GM23338 (cell line): ENCODE measurements around the gene OPN3. TPM values are rescaled to one million over a fixed set of nuclear protein-coding genes. Genes with fewer than 3 reads are reported as not detected.

ENCODE experiments used
- ATAC-seq: fragments of 200-7000 bp; cut with Tn5 transposase; 3 replicates; pipeline ENCODE4 v1.9.1; 2020
- DNase-seq: peaks from one replicate; pipeline ENCODE4 v3.0.0-alpha.2; 2015; ENCODE audit warnings: low spot score
- H2AFZ ChIP-seq: fragments of 200-600 bp; sonication (generic); 2 replicates; pipeline ENCODE4 v1.8.0; 2016; ENCODE audit warnings: antibody characterized with exemption, mild to moderate bottlenecking, moderate library complexity
- H3F3A ChIP-seq: fragments of 200-600 bp; sonication (generic); replicated peaks from 2 replicates; pipeline ENCODE4 v1.8.0; 2017; ENCODE audit warnings: antibody characterized with exemption, mixed run types, low read depth
- H3K27ac ChIP-seq: fragments of 200-600 bp; sonication (generic); 2 replicates; pipeline ENCODE4 v1.6.1; 2016; ENCODE audit warnings: low read depth
- H3K27me3 ChIP-seq: fragments of 200-600 bp; sonication (generic); 2 replicates; pipeline ENCODE4 v1.8.0; 2016; ENCODE audit warnings: mild to moderate bottlenecking, mixed run types, moderate library complexity; ENCODE audit not compliant: insufficient read depth
- H3K36me3 ChIP-seq: fragments of 200-600 bp; sonication (generic); 2 replicates; pipeline ENCODE4 v1.8.0; 2016; ENCODE audit warnings: mild to moderate bottlenecking; ENCODE audit not compliant: insufficient read depth
- H3K4me1 ChIP-seq: fragments of 200-600 bp; sonication (generic); 2 replicates; pipeline ENCODE4 v1.8.0; 2016; ENCODE audit warnings: mild to moderate bottlenecking, moderate library complexity; ENCODE audit not compliant: insufficient read depth
- H3K4me2 ChIP-seq: fragments of 200-600 bp; sonication (generic); 2 replicates; pipeline ENCODE4 v1.7.1; 2017; ENCODE audit warnings: mixed run types
- H3K4me3 ChIP-seq: fragments of 200-600 bp; sonication (generic); 2 replicates; pipeline ENCODE4 v1.6.1; 2016; ENCODE audit warnings: mixed run types
- H3K79me2 ChIP-seq: fragments of 200-600 bp; sonication (generic); replicated peaks from 2 replicates; pipeline ENCODE4 v1.8.0; 2017; ENCODE audit warnings: mild to moderate bottlenecking; ENCODE audit not compliant: insufficient read depth
- H3K9me2 ChIP-seq: fragments of 200-600 bp; sonication (generic); 2 replicates; pipeline ENCODE4 v1.8.0; 2017; ENCODE audit not compliant: insufficient read depth
- H4K20me1 ChIP-seq: fragments of 200-600 bp; sonication (generic); replicated peaks from 2 replicates; pipeline ENCODE4 v1.8.0; 2017; ENCODE audit warnings: mild to moderate bottlenecking; ENCODE audit not compliant: insufficient read depth
- H3K27ac Mint-ChIP-seq: 2 replicates; pipeline ENCODE4 v1.8.0; 2020; ENCODE audit warnings: inconsistent platforms, mild to moderate bottlenecking, moderate library complexity, mixed read lengths
- H3K27me3 Mint-ChIP-seq: 3 replicates; pipeline ENCODE4 v1.8.0; 2022; ENCODE audit warnings: low read depth, mild to moderate bottlenecking, moderate library complexity, mixed read lengths, inconsistent platforms; ENCODE audit not compliant: insufficient read depth, poor library complexity
- H3K36me3 Mint-ChIP-seq: 3 replicates; pipeline ENCODE4 v1.8.0; 2021; ENCODE audit warnings: low read depth, mild to moderate bottlenecking, inconsistent platforms, moderate library complexity, mixed read lengths
- H3K4me1 Mint-ChIP-seq: 3 replicates; pipeline ENCODE4 v1.8.0; 2020; ENCODE audit warnings: mild to moderate bottlenecking, inconsistent platforms, mixed read lengths
- H3K4me3 Mint-ChIP-seq: 3 replicates; pipeline ENCODE4 v1.8.0; 2021; ENCODE audit warnings: moderate library complexity, mild to moderate bottlenecking, inconsistent platforms, mixed read lengths
- H3K9me3 Mint-ChIP-seq: 3 replicates; pipeline ENCODE4 v1.8.0; 2020; ENCODE audit warnings: moderate library complexity, mild to moderate bottlenecking, inconsistent platforms, mixed read lengths
- CTCF ChIP-seq, 2 experiments: fragments of 200-600 bp in 1 of 2; sonication (generic) in 1 of 2; conservative IDR thresholded peaks; 2 replicates each; pipeline versions ENCODE4 v1.5.1 to v1.6.1; 2016 to 2017; ENCODE audit warnings: antibody characterized with exemption in 2 of 2, low read depth in 2 of 2, mild to moderate bottlenecking in 2 of 2, moderate library complexity in 1 of 2
- EZH2 ChIP-seq: fragments of 200-600 bp; sonication (generic); IDR thresholded peaks from one replicate; pipeline ENCODE4 v1.8.0; 2017; ENCODE audit warnings: antibody characterized with exemption, mild to moderate bottlenecking, low read depth; ENCODE audit not compliant: unreplicated experiment
- EZH2phosphoT487 ChIP-seq: fragments of 200-600 bp; sonication (generic); IDR thresholded peaks from one replicate; pipeline ENCODE4 v1.8.1; 2018; ENCODE audit warnings: antibody characterized with exemption; ENCODE audit not compliant: unreplicated experiment
- STAT1 ChIP-seq: IDR thresholded peaks from one replicate; pipeline ENCODE4 v1.6.1; 2016; ENCODE audit warnings: antibody characterized with exemption; ENCODE audit not compliant: unreplicated experiment
- ZNF114 ChIP-seq: fragments of 250-450 bp; sonication (Bioruptor Pico); IDR thresholded peaks from 2 replicates; pipeline ENCODE4 v1.5.0; 2020; ENCODE audit warnings: mild to moderate bottlenecking, moderate library complexity
- ZNF331 ChIP-seq: fragments of 250-450 bp; sonication (Bioruptor Pico); IDR thresholded peaks from 2 replicates; pipeline ENCODE4 v1.5.0; 2020; ENCODE audit warnings: low read depth, mild to moderate bottlenecking, moderate library complexity
- polyA plus RNA-seq: library from polyadenylated mRNA; unstranded; fragments of >200 nt; fragmentation: Nextera tagmentation; extraction: Ambion mirVana; gene quantifications from 2 replicates; pipeline ENCODE4 v1.2.1, GENCODE V29; 2016
- total RNA-seq: library from RNA; depleted of rRNA; stranded (reverse); fragments of >200 nt; shearing (Covaris generic); gene quantifications from 2 replicates; pipeline ENCODE4 v1.2.3, GENCODE V29; 2014
- TF ChIP-seq, protein P1 (sequence below): IDR thresholded peaks from one replicate; pipeline ENCODE4 v1.6.1; 2018; ENCODE audit warnings: antibody characterized with exemption; ENCODE audit not compliant: unreplicated experiment
- TF ChIP-seq, protein P2 (sequence below): fragments of 250-450 bp; sonication (Bioruptor Pico); IDR thresholded peaks from 2 replicates; pipeline ENCODE4 v1.5.0; 2020; ENCODE audit warnings: mild to moderate bottlenecking, moderate library complexity
- TF ChIP-seq, protein P3 (sequence below): IDR thresholded peaks from 2 replicates; pipeline ENCODE4 v1.6.1; 2016; ENCODE audit warnings: antibody characterized with exemption

Gene OPN3
- total and polyA plus RNA-seq, 2 experiments from 2014 or later, result 23.7 to 46.8 TPM

DNA sequence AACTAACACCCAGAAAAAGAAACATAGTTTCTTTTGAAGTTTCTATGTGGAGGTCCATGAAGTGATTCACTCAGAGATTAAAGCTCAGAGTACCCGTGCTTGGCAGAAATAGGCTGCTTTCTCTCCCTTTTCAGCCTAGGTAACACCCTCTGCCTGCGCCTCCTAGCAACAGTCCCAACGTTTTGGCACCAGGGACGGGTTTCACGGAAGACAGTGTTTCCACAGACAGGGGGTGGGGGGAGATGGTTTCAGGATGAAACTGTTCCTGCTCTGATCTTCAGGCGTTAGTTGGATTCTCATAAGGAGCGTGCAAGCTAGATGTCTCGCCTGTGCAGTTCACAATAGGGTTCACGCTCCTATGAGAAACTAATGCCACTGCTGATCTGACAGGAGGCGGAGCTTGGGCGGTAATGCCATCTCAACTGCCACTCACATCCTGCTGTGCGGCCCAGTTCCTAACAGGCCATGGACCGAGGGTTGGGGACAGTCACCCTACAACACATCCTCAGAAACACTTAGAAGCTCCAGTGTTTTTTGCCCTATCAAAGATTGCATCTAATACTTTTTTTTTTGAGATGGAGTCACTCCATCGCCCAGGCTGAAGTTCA is 53.2 kb downstream of the OPN3 start:
- Histone ChIP-seq H3K4me2 (no peak overlapping the region), H3K4me3 (no peak overlapping the region), H3K27ac (no peak overlapping the region), H3K27me3 (no peaks in the 10 kb centered on the region), H3K36me3 (no peaks in the 10 kb centered on the region), H2AFZ (no peak overlapping the region), H3K79me2 (no peaks in the 10 kb centered on the region), H4K20me1 (no peaks in the 10 kb centered on the region), H3F3A (no peaks in the 10 kb centered on the region), H3K4me1 (no peaks in the 10 kb centered on the region), H3K9me2 (no peaks in the 10 kb centered on the region)
- Mint-ChIP-seq H3K9me3 (no peaks in the 10 kb centered on the region), H3K4me3 (no peak overlapping the region), H3K36me3 (no peaks in the 10 kb centered on the region), H3K27me3 (no peaks in the 10 kb centered on the region), H3K27ac (no peak overlapping the region), H3K4me1 (peaks cover 5% of the 10 kb centered on the region; the same call in 2 of the 3 replicates)
- no peak for TF ChIP-seq STAT1
- TF ChIP-seq, protein P1, sequence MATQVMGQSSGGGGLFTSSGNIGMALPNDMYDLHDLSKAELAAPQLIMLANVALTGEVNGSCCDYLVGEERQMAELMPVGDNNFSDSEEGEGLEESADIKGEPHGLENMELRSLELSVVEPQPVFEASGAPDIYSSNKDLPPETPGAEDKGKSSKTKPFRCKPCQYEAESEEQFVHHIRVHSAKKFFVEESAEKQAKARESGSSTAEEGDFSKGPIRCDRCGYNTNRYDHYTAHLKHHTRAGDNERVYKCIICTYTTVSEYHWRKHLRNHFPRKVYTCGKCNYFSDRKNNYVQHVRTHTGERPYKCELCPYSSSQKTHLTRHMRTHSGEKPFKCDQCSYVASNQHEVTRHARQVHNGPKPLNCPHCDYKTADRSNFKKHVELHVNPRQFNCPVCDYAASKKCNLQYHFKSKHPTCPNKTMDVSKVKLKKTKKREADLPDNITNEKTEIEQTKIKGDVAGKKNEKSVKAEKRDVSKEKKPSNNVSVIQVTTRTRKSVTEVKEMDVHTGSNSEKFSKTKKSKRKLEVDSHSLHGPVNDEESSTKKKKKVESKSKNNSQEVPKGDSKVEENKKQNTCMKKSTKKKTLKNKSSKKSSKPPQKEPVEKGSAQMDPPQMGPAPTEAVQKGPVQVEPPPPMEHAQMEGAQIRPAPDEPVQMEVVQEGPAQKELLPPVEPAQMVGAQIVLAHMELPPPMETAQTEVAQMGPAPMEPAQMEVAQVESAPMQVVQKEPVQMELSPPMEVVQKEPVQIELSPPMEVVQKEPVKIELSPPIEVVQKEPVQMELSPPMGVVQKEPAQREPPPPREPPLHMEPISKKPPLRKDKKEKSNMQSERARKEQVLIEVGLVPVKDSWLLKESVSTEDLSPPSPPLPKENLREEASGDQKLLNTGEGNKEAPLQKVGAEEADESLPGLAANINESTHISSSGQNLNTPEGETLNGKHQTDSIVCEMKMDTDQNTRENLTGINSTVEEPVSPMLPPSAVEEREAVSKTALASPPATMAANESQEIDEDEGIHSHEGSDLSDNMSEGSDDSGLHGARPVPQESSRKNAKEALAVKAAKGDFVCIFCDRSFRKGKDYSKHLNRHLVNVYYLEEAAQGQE, result no peak
- no peak for TF ChIP-seq EZH2phosphoT487
- no peak for TF ChIP-seq CTCF (conservative IDR thresholded peaks at IDR 0.05; ENCODE audit: low read depth in 2 of 2)
- TF ChIP-seq, protein P2, sequence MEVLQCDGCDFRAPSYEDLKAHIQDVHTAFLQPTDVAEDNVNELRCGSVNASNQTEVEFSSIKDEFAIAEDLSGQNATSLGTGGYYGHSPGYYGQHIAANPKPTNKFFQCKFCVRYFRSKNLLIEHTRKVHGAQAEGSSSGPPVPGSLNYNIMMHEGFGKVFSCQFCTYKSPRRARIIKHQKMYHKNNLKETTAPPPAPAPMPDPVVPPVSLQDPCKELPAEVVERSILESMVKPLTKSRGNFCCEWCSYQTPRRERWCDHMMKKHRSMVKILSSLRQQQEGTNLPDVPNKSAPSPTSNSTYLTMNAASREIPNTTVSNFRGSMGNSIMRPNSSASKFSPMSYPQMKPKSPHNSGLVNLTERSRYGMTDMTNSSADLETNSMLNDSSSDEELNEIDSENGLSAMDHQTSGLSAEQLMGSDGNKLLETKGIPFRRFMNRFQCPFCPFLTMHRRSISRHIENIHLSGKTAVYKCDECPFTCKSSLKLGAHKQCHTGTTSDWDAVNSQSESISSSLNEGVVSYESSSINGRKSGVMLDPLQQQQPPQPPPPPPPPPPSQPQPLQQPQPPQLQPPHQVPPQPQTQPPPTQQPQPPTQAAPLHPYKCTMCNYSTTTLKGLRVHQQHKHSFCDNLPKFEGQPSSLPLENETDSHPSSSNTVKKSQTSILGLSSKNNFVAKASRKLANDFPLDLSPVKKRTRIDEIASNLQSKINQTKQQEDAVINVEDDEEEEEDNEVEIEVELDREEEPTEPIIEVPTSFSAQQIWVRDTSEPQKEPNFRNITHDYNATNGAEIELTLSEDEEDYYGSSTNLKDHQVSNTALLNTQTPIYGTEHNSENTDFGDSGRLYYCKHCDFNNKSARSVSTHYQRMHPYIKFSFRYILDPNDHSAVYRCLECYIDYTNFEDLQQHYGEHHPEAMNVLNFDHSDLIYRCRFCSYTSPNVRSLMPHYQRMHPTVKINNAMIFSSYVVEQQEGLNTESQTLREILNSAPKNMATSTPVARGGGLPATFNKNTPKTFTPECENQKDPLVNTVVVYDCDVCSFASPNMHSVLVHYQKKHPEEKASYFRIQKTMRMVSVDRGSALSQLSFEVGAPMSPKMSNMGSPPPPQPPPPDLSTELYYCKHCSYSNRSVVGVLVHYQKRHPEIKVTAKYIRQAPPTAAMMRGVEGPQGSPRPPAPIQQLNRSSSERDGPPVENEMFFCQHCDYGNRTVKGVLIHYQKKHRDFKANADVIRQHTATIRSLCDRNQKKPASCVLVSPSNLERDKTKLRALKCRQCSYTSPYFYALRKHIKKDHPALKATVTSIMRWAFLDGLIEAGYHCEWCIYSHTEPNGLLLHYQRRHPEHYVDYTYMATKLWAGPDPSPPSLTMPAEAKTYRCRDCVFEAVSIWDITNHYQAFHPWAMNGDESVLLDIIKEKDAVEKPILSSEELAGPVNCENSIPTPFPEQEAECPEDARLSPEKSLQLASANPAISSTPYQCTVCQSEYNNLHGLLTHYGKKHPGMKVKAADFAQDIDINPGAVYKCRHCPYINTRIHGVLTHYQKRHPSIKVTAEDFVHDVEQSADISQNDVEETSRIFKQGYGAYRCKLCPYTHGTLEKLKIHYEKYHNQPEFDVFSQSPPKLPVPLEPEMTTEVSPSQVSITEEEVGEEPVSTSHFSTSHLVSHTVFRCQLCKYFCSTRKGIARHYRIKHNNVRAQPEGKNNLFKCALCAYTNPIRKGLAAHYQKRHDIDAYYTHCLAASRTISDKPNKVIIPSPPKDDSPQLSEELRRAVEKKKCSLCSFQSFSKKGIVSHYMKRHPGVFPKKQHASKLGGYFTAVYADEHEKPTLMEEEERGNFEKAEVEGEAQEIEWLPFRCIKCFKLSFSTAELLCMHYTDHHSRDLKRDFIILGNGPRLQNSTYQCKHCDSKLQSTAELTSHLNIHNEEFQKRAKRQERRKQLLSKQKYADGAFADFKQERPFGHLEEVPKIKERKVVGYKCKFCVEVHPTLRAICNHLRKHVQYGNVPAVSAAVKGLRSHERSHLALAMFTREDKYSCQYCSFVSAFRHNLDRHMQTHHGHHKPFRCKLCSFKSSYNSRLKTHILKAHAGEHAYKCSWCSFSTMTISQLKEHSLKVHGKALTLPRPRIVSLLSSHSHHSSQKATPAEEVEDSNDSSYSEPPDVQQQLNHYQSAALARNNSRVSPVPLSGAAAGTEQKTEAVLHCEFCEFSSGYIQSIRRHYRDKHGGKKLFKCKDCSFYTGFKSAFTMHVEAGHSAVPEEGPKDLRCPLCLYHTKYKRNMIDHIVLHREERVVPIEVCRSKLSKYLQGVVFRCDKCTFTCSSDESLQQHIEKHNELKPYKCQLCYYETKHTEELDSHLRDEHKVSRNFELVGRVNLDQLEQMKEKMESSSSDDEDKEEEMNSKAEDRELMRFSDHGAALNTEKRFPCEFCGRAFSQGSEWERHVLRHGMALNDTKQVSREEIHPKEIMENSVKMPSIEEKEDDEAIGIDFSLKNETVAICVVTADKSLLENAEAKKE, result no peak
- TF ChIP-seq, protein P3, sequence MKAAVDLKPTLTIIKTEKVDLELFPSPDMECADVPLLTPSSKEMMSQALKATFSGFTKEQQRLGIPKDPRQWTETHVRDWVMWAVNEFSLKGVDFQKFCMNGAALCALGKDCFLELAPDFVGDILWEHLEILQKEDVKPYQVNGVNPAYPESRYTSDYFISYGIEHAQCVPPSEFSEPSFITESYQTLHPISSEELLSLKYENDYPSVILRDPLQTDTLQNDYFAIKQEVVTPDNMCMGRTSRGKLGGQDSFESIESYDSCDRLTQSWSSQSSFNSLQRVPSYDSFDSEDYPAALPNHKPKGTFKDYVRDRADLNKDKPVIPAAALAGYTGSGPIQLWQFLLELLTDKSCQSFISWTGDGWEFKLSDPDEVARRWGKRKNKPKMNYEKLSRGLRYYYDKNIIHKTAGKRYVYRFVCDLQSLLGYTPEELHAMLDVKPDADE, result no peak
- no peak for TF ChIP-seq ZNF114 (CRISPR knock-in tag)
- no peak for TF ChIP-seq ZNF331 (CRISPR knock-in tag)
- no peak for TF ChIP-seq EZH2
- no peak for ATAC-seq
- no peak for DNase-seq
